Neural progenitor cell (in vitro differentiated cells): Measurements from ENCODE around the gene ASXL1.

ENCODE experiments used
- EZH2 ChIP-seq: fragments of 200-600 bp; sonication (generic); IDR thresholded peaks from 2 replicates; pipeline ENCODE4 v1.6.1; 2017; ENCODE audit warnings: antibody characterized with exemption, mild to moderate bottlenecking, moderate library complexity
- EZH2phosphoT487 ChIP-seq: fragments of 200-600 bp; sonication (generic); IDR thresholded peaks from 2 replicates; pipeline ENCODE4 v1.6.1; 2017; ENCODE audit warnings: antibody characterized with exemption
- TF ChIP-seq, protein P1 (sequence below): fragments of 200-600 bp; sonication (generic); IDR thresholded peaks from 2 replicates; pipeline ENCODE4 v1.5.1; 2017; ENCODE audit warnings: antibody characterized with exemption, mild to moderate bottlenecking

DNA sequence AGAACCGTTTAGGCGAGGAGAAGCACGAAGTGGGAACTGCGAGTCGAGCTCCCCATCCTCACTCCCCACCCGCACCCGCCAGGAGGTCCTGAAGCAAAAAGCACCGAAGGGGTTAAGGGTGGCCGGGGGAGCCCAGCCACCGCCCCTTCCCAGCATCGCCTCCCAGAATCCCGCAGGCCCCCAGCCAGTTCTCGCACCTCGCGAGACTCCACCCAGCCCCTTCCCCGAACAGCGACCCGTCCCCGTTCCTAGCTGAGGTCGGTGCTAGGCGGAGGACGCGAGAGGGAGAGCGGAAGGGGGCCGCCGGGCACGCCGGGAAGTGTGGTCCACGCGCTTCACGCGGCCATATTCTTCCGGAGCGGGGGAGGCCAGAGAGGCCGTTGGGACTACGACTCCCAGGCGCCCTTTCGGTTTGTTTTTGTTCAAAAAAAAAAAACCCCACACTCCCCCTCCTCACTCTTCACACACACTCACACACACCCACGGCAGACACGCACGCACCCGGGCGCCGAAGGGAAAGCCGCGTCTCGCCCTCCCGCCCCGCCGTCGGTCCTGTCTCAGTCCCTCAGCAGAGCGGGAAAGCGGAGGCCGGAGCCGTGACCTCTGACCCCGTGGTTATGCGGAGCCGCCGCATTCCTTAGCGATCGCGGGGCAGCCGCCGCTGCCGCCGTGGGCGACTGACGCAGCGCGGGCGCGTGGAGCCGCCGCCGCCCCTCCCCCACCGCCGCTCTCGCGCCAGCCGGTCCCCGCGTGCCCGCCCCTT is at the start of gene ASXL1:
- no peak for TF ChIP-seq EZH2
- TF ChIP-seq, protein P1, sequence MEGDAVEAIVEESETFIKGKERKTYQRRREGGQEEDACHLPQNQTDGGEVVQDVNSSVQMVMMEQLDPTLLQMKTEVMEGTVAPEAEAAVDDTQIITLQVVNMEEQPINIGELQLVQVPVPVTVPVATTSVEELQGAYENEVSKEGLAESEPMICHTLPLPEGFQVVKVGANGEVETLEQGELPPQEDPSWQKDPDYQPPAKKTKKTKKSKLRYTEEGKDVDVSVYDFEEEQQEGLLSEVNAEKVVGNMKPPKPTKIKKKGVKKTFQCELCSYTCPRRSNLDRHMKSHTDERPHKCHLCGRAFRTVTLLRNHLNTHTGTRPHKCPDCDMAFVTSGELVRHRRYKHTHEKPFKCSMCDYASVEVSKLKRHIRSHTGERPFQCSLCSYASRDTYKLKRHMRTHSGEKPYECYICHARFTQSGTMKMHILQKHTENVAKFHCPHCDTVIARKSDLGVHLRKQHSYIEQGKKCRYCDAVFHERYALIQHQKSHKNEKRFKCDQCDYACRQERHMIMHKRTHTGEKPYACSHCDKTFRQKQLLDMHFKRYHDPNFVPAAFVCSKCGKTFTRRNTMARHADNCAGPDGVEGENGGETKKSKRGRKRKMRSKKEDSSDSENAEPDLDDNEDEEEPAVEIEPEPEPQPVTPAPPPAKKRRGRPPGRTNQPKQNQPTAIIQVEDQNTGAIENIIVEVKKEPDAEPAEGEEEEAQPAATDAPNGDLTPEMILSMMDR, result no peak
- TF ChIP-seq EZH2phosphoT487, result no peak
